Measurements from ENCODE around the gene PTPRN2. TPM values are rescaled to one million over a fixed set of nuclear protein-coding genes. Genes with fewer than 3 reads are reported as not detected.

PTPRN2 gene
- total and polyA plus RNA-seq, 7 donors = 0.47 to 0.82 (median 0.51) TPM

- DNase-seq (no peak), ATAC-seq (no peak)
- Histone ChIP-seq H3K27me3 (ENCODE audit: insufficient read depth in 3 of 3, low read length in 2 of 3) (peaks cover 0 to 34% (median 4%) of the 10 kb centered on the region in 3 donors), H3K4me3 (no peak overlapping the region), H3K9me3 (no peaks in the 10 kb centered on the region), H3K4me1 (no peaks in the 10 kb centered on the region), H3K36me3 (ENCODE audit: insufficient read depth in 1 of 2, low read depth in 1 of 2) (no peaks in the 10 kb centered on the region), H3K27ac (no peak overlapping the region)
- WGBS, 3 donors = 82 to 86% (median 83%) methylated on average over 28 of the region's 28 CpGs
- intact Hi-C loops (cut with DNase I) = no loop called here
- TF ChIP-seq, protein P1, sequence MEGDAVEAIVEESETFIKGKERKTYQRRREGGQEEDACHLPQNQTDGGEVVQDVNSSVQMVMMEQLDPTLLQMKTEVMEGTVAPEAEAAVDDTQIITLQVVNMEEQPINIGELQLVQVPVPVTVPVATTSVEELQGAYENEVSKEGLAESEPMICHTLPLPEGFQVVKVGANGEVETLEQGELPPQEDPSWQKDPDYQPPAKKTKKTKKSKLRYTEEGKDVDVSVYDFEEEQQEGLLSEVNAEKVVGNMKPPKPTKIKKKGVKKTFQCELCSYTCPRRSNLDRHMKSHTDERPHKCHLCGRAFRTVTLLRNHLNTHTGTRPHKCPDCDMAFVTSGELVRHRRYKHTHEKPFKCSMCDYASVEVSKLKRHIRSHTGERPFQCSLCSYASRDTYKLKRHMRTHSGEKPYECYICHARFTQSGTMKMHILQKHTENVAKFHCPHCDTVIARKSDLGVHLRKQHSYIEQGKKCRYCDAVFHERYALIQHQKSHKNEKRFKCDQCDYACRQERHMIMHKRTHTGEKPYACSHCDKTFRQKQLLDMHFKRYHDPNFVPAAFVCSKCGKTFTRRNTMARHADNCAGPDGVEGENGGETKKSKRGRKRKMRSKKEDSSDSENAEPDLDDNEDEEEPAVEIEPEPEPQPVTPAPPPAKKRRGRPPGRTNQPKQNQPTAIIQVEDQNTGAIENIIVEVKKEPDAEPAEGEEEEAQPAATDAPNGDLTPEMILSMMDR (IDR thresholded peaks at IDR 0.05) = no peak
Measured at GRCh38 chr7:158501393-158502067, 86.1 kb downstream of the PTPRN2 start.

GRCh38 chr7:158500651-158501052 is 87.0 kb downstream of the PTPRN2 start:
- Histone ChIP-seq H3K4me3 (no peak overlapping the region), H3K27me3 (ENCODE audit: insufficient read depth in 3 of 3, low read length in 2 of 3) (peaks cover 0 to 37% (median 2%) of the 10 kb centered on the region in 3 donors), H3K36me3 (ENCODE audit: insufficient read depth in 1 of 2, low read depth in 1 of 2) (no peaks in the 10 kb centered on the region), H3K27ac (no peak overlapping the region), H3K4me1 (no peaks in the 10 kb centered on the region), H3K9me3 (no peaks in the 10 kb centered on the region)
- 44 to 52% (median 51%) methylated on average over 29 of the region's 29 CpGs for WGBS, 3 donors
- DNase-seq (no peak), ATAC-seq (no peak)
- TF ChIP-seq, protein P1 (IDR thresholded peaks at IDR 0.05) = no peak
- intact Hi-C loops (cut with DNase I) = no loop called here

DNA sequence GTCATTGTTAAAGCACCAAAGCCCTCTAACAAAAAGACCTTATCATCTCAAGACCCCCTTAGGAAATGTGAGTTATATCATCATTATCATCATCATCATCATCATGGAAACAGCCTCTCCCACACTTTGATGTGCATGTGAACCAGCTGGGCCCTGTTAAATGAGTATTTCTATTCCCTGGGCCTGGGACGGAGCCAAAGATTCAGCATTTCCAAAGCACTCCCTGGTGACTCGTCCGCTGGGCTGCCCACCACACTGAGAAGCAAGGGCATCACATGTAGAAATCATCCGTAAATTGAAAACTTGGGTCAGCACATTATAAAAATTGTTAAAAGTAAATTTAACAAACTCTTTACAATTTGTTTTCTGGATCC is 88.6 kb downstream of the PTPRN2 start:
- no peaks in the 10 kb centered on the region for H3K4me1 ChIP-seq
- TF ChIP-seq, protein P1 (IDR thresholded peaks at IDR 0.05) = no peak
- H3K9me3 ChIP-seq = no peaks in the 10 kb centered on the region
- intact Hi-C loops (cut with DNase I) = no loop called here
- no peak overlapping the region for H3K27ac ChIP-seq
- peaks cover 0 to 27% (median 0%) of the 10 kb centered on the region in 3 donors for H3K27me3 ChIP-seq (ENCODE audit: insufficient read depth in 3 of 3, low read length in 2 of 3)
- no peak overlapping the region for H3K4me3 ChIP-seq
- DNase-seq = no peak
- ATAC-seq = no peak
- WGBS, 3 donors = 61 to 68% (median 67%) methylated on average over 4 of the region's 4 CpGs
- H3K36me3 ChIP-seq (ENCODE audit: insufficient read depth in 1 of 2, low read depth in 1 of 2) = no peaks in the 10 kb centered on the region

DNA sequence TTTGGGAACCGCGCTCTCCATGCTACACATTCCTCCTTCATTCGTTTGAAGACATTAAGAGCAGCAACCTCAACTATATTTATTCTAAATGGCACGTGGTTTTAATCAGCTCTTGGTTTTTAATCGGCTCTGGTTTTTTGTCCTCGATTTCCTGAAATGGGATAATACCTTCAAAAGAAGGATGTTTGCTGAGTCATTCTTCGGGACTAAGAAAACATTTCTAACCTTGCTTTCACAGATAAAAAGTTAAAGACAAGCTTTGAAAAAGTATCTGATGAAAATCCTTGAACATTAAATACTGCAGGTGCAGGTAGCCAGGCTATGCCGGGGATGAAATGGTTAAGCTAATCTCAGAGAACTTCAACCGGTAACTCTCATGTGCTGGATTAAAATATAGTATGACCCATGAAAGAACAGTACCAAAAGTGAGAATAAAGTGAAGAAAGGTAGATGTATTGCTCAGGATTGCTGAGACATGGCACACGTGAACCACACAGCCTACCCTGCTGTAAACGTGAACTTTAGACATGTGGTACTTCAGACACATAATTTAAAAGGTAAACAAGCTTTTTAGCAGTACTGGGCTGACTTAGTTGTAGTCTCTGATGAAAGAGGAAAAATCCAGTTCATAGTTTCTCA is 89.1 kb downstream of the PTPRN2 start:
- DNase-seq (no peak), ATAC-seq (no peak)
- Histone ChIP-seq H3K36me3 (ENCODE audit: insufficient read depth in 1 of 2, low read depth in 1 of 2) (no peaks in the 10 kb centered on the region), H3K4me3 (no peak overlapping the region), H3K27me3 (ENCODE audit: insufficient read depth in 3 of 3, low read length in 2 of 3) (peaks cover 0 to 27% (median 0%) of the 10 kb centered on the region in 3 donors), H3K9me3 (no peaks in the 10 kb centered on the region), H3K27ac (no peak overlapping the region), H3K4me1 (no peaks in the 10 kb centered on the region)
- TF ChIP-seq, protein P1 (IDR thresholded peaks at IDR 0.05) = no peak
- intact Hi-C loops (cut with DNase I) = no loop called here
- WGBS, 3 donors = 63 to 70% (median 64%) methylated on average over 11 of the region's 11 CpGs

Measured in psoas muscle (tissue), 8 donors.